ENCODE measurements around the gene FBXL7.

FBXL7 gene

DNA sequence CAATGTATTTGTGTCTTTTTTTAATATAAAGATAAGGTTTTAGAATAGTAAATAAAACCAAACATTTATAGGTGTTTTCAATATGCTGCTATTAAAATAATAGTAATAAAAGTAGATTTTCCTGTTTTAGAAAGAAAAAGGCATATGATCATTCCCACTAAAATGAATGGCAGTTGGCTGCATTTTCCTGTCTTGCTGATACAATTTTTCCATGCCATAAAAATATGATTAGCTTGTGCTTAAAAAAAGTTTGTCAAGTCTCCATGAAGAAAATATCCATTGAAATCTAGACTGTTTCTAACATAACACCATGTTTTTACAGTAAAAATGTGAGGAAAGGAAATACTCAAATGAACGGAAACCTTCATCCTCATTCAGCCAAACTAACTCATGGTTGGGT is 65.0 kb downstream of the FBXL7 start:
- DNase-seq (ENCODE audit: low read depth): no peak
- no peak overlapping the region for H3K4me3 ChIP-seq (ENCODE audit: control insufficient read depth, low read depth, low read length)
- TF ChIP-seq, protein P1, sequence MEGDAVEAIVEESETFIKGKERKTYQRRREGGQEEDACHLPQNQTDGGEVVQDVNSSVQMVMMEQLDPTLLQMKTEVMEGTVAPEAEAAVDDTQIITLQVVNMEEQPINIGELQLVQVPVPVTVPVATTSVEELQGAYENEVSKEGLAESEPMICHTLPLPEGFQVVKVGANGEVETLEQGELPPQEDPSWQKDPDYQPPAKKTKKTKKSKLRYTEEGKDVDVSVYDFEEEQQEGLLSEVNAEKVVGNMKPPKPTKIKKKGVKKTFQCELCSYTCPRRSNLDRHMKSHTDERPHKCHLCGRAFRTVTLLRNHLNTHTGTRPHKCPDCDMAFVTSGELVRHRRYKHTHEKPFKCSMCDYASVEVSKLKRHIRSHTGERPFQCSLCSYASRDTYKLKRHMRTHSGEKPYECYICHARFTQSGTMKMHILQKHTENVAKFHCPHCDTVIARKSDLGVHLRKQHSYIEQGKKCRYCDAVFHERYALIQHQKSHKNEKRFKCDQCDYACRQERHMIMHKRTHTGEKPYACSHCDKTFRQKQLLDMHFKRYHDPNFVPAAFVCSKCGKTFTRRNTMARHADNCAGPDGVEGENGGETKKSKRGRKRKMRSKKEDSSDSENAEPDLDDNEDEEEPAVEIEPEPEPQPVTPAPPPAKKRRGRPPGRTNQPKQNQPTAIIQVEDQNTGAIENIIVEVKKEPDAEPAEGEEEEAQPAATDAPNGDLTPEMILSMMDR (IDR thresholded peaks at IDR 0.05; ENCODE audit: control insufficient read depth, insufficient read depth, low read depth, low read length, missing control alignments): no peak

DNA sequence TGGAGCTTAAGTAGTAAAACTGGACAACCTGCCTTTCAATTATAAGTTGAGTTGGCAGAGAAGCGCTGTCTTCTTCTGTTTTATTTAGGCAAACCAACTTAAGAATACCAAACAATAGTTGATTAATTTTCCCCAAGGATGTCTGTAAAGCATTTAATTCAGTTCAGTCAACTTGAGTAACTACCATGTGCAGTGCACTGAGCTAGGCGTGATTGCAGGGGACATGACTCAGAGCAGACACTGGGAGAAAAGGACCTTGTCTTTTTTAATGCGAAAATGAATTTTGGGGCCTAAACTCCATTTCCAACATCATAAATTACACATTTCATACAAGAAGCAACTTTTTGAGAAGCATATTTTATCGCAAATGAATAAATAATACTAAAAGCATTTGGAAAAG is 66.3 kb downstream of the FBXL7 start:
- DNase-seq (ENCODE audit: low read depth): no peak
- H3K4me3 ChIP-seq (ENCODE audit: control insufficient read depth, low read depth, low read length): no peak overlapping the region
- TF ChIP-seq, protein P1 (IDR thresholded peaks at IDR 0.05; ENCODE audit: control insufficient read depth, insufficient read depth, low read depth, low read length, missing control alignments): no peak

DNA sequence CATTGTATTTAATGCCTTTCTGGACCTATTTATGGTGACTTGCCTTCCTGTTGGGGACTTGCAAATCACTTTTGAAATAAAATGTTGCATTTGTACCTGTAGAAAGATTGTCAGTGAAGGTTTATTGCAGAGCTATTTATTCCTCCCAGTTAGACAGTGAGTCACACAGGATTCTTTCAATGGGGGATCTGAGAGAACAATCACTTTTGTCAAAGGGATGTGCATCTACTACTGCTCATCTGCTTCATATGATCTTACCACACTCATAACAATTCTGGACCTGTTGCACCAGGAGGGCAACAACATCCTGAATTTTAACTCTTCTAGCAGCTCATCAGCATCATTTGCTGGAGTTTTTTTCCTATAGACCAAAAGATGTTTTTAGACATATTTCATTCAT is 66.8 kb downstream of the FBXL7 start:
- TF ChIP-seq, protein P1 (IDR thresholded peaks at IDR 0.05; ENCODE audit: control insufficient read depth, insufficient read depth, low read depth, low read length, missing control alignments): no peak
- no peak for DNase-seq (ENCODE audit: low read depth)
- no peak overlapping the region for H3K4me3 ChIP-seq (ENCODE audit: control insufficient read depth, low read depth, low read length)

- TF ChIP-seq, protein P1 (IDR thresholded peaks at IDR 0.05; ENCODE audit: control insufficient read depth, insufficient read depth, low read depth, low read length, missing control alignments): no peak
- DNase-seq (ENCODE audit: low read depth): no peak
- H3K4me3 ChIP-seq (ENCODE audit: control insufficient read depth, low read depth, low read length): no peak overlapping the region
Observed at GRCh38 chr5:15570491-15570890, 70.5 kb downstream of the FBXL7 start.

- DNase-seq (ENCODE audit: low read depth): no peak
Observed at GRCh38 chr5:15571081-15571480, 71.1 kb downstream of the FBXL7 start.

GRCh38 chr5:15571618-15572017 is 71.6 kb downstream of the FBXL7 start:
- TF ChIP-seq, protein P1 (IDR thresholded peaks at IDR 0.05; ENCODE audit: control insufficient read depth, insufficient read depth, low read depth, low read length, missing control alignments): no peak
- H3K4me3 ChIP-seq (ENCODE audit: control insufficient read depth, low read depth, low read length): no peak overlapping the region
- DNase-seq (ENCODE audit: low read depth): no peak

More at GRCh38 chr5:15571081-15571480, 71.1 kb downstream of the FBXL7 start:
- TF ChIP-seq, protein P1 (IDR thresholded peaks at IDR 0.05; ENCODE audit: control insufficient read depth, insufficient read depth, low read depth, low read length, missing control alignments): no peak
- H3K4me3 ChIP-seq (ENCODE audit: control insufficient read depth, low read depth, low read length): no peak overlapping the region

GRCh38 chr5:15573590-15573989 is 73.6 kb downstream of the FBXL7 start:
- H3K4me3 ChIP-seq (ENCODE audit: control insufficient read depth, low read depth, low read length): no peak overlapping the region
- TF ChIP-seq, protein P1 (IDR thresholded peaks at IDR 0.05; ENCODE audit: control insufficient read depth, insufficient read depth, low read depth, low read length, missing control alignments): no peak
- no peak for DNase-seq (ENCODE audit: low read depth)

Data from AG09309 (cell line).